Loucy (cell line): ENCODE data around the gene PDE8B.

Experiments
- H2AFZ ChIP-seq: fragments of 200-600 bp; sonication (generic); 2 replicates; pipeline ENCODE4 v1.6.0; 2016; ENCODE audit warnings: antibody characterized with exemption, mild to moderate bottlenecking, low read length, moderate library complexity
- H3F3A ChIP-seq: fragments of 200-600 bp; 2 replicates; pipeline ENCODE4 v1.6.0; 2016; ENCODE audit warnings: antibody characterized with exemption, low read depth, mild to moderate bottlenecking
- H3K27me3 ChIP-seq: fragments of 200-600 bp; sonication (generic); 2 replicates; pipeline ENCODE4 v1.6.1; 2014; ENCODE audit warnings: low read length, mild to moderate bottlenecking; ENCODE audit not compliant: insufficient read depth, poor library complexity, severe bottlenecking
- H3K36me3 ChIP-seq: fragments of 200-600 bp; sonication (generic); 2 replicates; pipeline ENCODE4 v1.6.1; 2016; ENCODE audit warnings: low read length; ENCODE audit not compliant: insufficient read depth
- H3K4me1 ChIP-seq: fragments of 200-600 bp; sonication (generic); 2 replicates; pipeline ENCODE4 v1.5.1; 2014; ENCODE audit warnings: low read length, mild to moderate bottlenecking; ENCODE audit not compliant: insufficient read depth, poor library complexity, severe bottlenecking
- H3K4me2 ChIP-seq: fragments of 200-600 bp; sonication (generic); 2 replicates; pipeline ENCODE4 v1.6.0; 2014; ENCODE audit warnings: antibody characterized with exemption, low read length, low read depth, mild to moderate bottlenecking; ENCODE audit not compliant: poor library complexity, severe bottlenecking
- H3K4me3 ChIP-seq: fragments of 200-600 bp; sonication (generic); 2 replicates; pipeline ENCODE4 v1.5.1; 2014; ENCODE audit warnings: low read length, mild to moderate bottlenecking, mixed read lengths; ENCODE audit not compliant: poor library complexity, severe bottlenecking
- H3K79me2 ChIP-seq: fragments of 200-600 bp; sonication (generic); 2 replicates; pipeline ENCODE4 v1.6.1; 2014; ENCODE audit warnings: low read length; ENCODE audit not compliant: insufficient read depth
- H3K9ac ChIP-seq: fragments of 200-600 bp; sonication (generic); 2 replicates; pipeline ENCODE4 v1.6.0; 2014; ENCODE audit warnings: mild to moderate bottlenecking, low read depth, low read length, moderate library complexity; ENCODE audit not compliant: poor library complexity, severe bottlenecking
- H3K9me2 ChIP-seq: fragments of 200-600 bp; sonication (generic); replicated peaks from 2 replicates; pipeline ENCODE4 v1.6.1; 2016; ENCODE audit warnings: low read depth, low read length, mixed read lengths
- H3K9me3 ChIP-seq: fragments of 200-600 bp; sonication (generic); 2 replicates; pipeline ENCODE4 v1.6.1; 2014; ENCODE audit warnings: mild to moderate bottlenecking, antibody characterized with exemption, low read length, low read depth; ENCODE audit not compliant: insufficient read depth
- H4K20me1 ChIP-seq: fragments of 200-600 bp; sonication (generic); 2 replicates; pipeline ENCODE4 v1.6.0; 2014; ENCODE audit warnings: antibody characterized with exemption, low read length, mild to moderate bottlenecking; ENCODE audit not compliant: insufficient read depth, poor library complexity, severe bottlenecking
- EZH2phosphoT487 ChIP-seq: fragments of 200-600 bp; IDR thresholded peaks from 2 replicates; pipeline ENCODE4 v1.6.1; 2018; ENCODE audit warnings: antibody characterized with exemption, mild to moderate bottlenecking, moderate library complexity, borderline replicate concordance
- TF ChIP-seq, protein P1 (sequence below): fragments of 200-600 bp; sonication (generic); conservative IDR thresholded peaks from 2 replicates; pipeline ENCODE4 v1.5.1; 2014; ENCODE audit warnings: mild to moderate bottlenecking, antibody characterized with exemption, low read length

The PDE8B gene

DNA sequence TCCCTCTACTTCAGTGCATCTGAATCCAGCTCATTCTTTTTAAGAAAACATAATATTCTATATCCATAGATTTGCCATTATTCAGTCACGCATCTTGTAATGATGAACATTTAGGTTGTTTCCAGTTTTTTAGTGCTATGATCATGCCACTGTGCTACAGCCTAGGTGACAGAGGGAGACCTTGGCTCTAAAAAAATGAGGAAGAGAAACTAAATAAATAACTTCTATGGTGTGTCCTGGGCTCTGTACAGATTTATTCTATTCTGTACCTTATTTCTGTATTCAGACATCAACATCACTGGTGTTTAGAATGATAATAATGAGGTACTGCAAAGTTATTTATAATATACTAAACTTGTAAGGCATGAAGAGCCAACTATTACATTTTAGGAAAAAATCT, 45.9 kb downstream of the PDE8B start:
- H4K20me1 ChIP-seq = no peaks in the 10 kb centered on the region
- TF ChIP-seq, protein P1, sequence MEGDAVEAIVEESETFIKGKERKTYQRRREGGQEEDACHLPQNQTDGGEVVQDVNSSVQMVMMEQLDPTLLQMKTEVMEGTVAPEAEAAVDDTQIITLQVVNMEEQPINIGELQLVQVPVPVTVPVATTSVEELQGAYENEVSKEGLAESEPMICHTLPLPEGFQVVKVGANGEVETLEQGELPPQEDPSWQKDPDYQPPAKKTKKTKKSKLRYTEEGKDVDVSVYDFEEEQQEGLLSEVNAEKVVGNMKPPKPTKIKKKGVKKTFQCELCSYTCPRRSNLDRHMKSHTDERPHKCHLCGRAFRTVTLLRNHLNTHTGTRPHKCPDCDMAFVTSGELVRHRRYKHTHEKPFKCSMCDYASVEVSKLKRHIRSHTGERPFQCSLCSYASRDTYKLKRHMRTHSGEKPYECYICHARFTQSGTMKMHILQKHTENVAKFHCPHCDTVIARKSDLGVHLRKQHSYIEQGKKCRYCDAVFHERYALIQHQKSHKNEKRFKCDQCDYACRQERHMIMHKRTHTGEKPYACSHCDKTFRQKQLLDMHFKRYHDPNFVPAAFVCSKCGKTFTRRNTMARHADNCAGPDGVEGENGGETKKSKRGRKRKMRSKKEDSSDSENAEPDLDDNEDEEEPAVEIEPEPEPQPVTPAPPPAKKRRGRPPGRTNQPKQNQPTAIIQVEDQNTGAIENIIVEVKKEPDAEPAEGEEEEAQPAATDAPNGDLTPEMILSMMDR = no peak
- no peak for TF ChIP-seq EZH2phosphoT487
- no peak overlapping the region for H3K4me2 ChIP-seq
- no peak overlapping the region for H2AFZ ChIP-seq
- H3K4me3 ChIP-seq = no peak overlapping the region
- no peaks in the 10 kb centered on the region for H3K9me3 ChIP-seq
- H3K4me1 ChIP-seq = no peaks in the 10 kb centered on the region
- H3K9ac ChIP-seq = no peak overlapping the region
- H3K27me3 ChIP-seq = no peaks in the 10 kb centered on the region
- no peaks in the 10 kb centered on the region for H3F3A ChIP-seq
- H3K9me2 ChIP-seq = no peaks in the 10 kb centered on the region
- H3K79me2 ChIP-seq = no peaks in the 10 kb centered on the region
- no peaks in the 10 kb centered on the region for H3K36me3 ChIP-seq

DNA sequence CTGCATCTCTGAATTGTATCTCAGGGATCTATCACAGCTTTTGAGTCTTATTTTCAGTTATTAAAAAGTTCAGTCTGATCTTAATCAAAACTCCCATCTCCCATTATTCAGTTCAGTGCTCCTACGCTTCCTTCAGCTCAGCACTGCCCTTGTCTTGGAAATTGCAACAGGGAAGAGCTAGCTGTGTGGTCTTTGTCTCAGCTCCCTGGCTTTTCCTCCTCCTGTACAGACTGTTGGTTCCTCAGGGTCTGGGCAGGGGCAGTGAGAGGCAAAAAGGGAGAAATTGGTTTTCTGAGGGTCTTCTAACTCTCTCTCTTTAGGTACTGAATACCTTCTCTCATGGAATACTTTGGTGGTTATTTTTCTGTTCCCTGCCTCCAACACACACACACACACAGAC, 48.2 kb downstream of the PDE8B start:
- no peak overlapping the region for H3K9ac ChIP-seq
- H3K36me3 ChIP-seq = no peaks in the 10 kb centered on the region
- no peak overlapping the region for H2AFZ ChIP-seq
- no peaks in the 10 kb centered on the region for H3K9me3 ChIP-seq
- H3F3A ChIP-seq = no peaks in the 10 kb centered on the region
- no peak for TF ChIP-seq EZH2phosphoT487
- TF ChIP-seq, protein P1 = no peak
- no peak overlapping the region for H3K4me2 ChIP-seq
- no peak overlapping the region for H3K4me3 ChIP-seq
- H3K79me2 ChIP-seq = no peaks in the 10 kb centered on the region
- no peaks in the 10 kb centered on the region for H3K9me2 ChIP-seq
- no peaks in the 10 kb centered on the region for H3K27me3 ChIP-seq
- no peaks in the 10 kb centered on the region for H3K4me1 ChIP-seq
- H4K20me1 ChIP-seq = no peaks in the 10 kb centered on the region

DNA sequence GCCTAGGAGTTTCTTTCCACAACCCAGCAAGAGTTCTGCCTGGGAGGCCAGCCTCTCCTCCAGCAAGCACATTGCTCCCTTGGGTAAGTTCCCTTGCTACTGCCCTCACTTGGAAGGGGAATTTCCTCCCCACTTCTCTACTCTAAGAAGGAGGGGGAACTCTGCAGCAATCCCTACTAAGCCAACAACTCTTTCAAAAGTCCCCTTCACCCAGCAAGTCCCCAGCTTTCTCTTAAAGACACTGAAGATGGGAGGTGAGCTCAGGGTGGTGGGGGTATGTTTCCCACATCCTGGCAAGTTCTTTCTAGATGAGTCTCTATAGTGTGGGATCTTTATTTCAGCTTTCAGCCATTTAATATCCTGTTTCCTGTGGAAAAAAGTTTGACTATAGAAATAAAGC, 49.0 kb downstream of the PDE8B start:
- Histone ChIP-seq H4K20me1 (no peaks in the 10 kb centered on the region), H3K4me3 (no peak overlapping the region), H2AFZ (no peak overlapping the region), H3K9me3 (no peaks in the 10 kb centered on the region), H3K4me1 (no peaks in the 10 kb centered on the region), H3K4me2 (no peak overlapping the region), H3K36me3 (no peaks in the 10 kb centered on the region), H3K79me2 (no peaks in the 10 kb centered on the region), H3K27me3 (no peaks in the 10 kb centered on the region), H3K9ac (no peak overlapping the region), H3K9me2 (no peaks in the 10 kb centered on the region), H3F3A (no peaks in the 10 kb centered on the region)
- TF ChIP-seq, protein P1 = no peak
- TF ChIP-seq EZH2phosphoT487 = no peak
